ENCODE data around the gene ZNF514.
A peak's percentile ranks its signal among the peaks of the same experiment; 100 is the strongest.

Gene ZNF514

GRCh38 chr2:95159690-95160449 lies at the start of gene ZNF514:
Gene ZNF514, minus strand, starts transcription at chr2:95159848. Its CDS starts 6,595 bp downstream, at chr2:95153253.
- TF ChIP-seq, protein P1, sequence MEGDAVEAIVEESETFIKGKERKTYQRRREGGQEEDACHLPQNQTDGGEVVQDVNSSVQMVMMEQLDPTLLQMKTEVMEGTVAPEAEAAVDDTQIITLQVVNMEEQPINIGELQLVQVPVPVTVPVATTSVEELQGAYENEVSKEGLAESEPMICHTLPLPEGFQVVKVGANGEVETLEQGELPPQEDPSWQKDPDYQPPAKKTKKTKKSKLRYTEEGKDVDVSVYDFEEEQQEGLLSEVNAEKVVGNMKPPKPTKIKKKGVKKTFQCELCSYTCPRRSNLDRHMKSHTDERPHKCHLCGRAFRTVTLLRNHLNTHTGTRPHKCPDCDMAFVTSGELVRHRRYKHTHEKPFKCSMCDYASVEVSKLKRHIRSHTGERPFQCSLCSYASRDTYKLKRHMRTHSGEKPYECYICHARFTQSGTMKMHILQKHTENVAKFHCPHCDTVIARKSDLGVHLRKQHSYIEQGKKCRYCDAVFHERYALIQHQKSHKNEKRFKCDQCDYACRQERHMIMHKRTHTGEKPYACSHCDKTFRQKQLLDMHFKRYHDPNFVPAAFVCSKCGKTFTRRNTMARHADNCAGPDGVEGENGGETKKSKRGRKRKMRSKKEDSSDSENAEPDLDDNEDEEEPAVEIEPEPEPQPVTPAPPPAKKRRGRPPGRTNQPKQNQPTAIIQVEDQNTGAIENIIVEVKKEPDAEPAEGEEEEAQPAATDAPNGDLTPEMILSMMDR (IDR thresholded peaks at IDR 0.05; ENCODE audit: borderline replicate concordance, insufficient read depth, low read depth, low read length), result no peak
- peak within 1 kb of the TSS; percentile 60 for H3K4me3 ChIP-seq (ENCODE audit: low read depth, low read length)

- no peak overlapping the region for H3K4me3 ChIP-seq (ENCODE audit: low read depth, low read length)
- TF ChIP-seq, protein P1 (IDR thresholded peaks at IDR 0.05; ENCODE audit: borderline replicate concordance, insufficient read depth, low read depth, low read length), result no peak
Measured at GRCh38 chr2:95208106-95208505, 48.5 kb upstream of the ZNF514 start.

DNA sequence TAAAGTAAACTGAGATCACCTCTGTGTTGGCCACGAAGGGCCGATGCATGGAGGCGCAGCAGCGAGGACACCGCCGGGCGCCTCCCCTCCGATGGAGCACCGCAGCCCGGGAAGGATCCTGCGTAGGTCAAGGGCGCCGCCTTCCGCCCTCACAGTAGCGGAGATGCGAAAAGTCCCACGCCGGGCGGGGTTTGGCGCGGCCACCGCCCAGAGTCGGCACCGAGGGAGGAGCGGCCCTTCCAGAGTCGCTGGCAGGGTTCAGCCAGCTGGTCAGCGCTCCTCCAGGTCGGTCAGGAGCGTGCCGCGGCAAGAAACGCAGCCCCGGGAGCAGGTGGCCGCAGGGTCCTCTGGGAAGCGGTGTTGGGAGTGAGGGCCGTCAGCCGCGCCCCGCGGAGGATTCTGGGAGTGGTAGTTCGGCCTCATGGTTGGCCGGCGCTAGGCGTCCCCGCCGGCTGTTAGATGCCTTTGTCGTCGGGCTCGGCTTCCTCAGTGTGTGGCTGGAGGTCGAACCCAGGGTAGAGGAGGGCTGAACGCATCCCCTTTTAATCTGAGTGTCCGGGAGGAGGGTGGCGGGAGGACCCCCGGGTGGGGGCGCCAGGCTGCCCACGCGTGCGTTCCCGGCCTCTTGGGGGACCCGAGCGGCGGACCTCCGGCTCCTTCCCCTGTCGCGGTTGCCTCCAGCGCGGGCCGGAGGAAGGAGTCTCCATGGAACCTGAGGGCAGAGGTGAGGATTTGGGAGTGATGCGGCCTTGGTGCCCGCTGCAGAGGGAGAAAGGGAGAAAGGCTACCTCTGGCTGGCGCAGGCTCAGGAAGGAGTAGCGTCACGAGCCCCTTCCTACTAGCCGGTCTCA lies 47.7 kb upstream of the ZNF514 start, which contains the start of gene ZNF892:
Gene ZNF892, plus strand, starts transcription at position 411 of the 851 bp plus-strand sequence. Its CDS starts 295 bp downstream, at position 706.
- H3K4me3 ChIP-seq (ENCODE audit: low read depth, low read length), result peak within 1 kb of the TSS; percentile 82
- TF ChIP-seq, protein P1 (IDR thresholded peaks at IDR 0.05; ENCODE audit: borderline replicate concordance, insufficient read depth, low read depth, low read length), result peak; percentile 59

GRCh38 chr2:95206096-95206495 lies 46.4 kb upstream of the ZNF514 start:
- TF ChIP-seq, protein P1 (IDR thresholded peaks at IDR 0.05; ENCODE audit: borderline replicate concordance, insufficient read depth, low read depth, low read length), result no peak
- no peak overlapping the region for H3K4me3 ChIP-seq (ENCODE audit: low read depth, low read length)

GRCh38 chr2:95204396-95204795 lies 44.7 kb upstream of the ZNF514 start:
- TF ChIP-seq, protein P1 (IDR thresholded peaks at IDR 0.05; ENCODE audit: borderline replicate concordance, insufficient read depth, low read depth, low read length), result no peak
- no peak overlapping the region for H3K4me3 ChIP-seq (ENCODE audit: low read depth, low read length)

DNA sequence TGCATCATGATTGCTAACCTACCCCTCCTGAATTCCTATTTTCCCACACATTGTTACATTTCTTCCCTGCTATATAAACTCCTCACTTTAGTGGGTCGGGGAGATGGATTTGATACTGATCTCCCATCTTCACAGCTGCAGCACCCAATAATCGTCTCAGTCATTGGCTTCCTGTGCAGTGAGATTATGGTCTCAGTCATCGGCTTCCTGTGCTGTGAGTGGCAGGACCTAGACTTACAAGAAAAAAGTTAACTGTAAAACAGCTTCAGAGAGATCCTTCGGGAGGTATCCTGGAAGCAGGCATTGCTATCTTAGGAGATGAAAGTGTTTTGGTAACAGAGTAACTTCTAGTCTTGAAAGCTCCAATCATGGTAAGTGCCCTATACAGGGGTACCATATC lies 44.3 kb upstream of the ZNF514 start:
- TF ChIP-seq, protein P1 (IDR thresholded peaks at IDR 0.05; ENCODE audit: borderline replicate concordance, insufficient read depth, low read depth, low read length), result no peak
- no peak overlapping the region for H3K4me3 ChIP-seq (ENCODE audit: low read depth, low read length)
